A549 treated with AZD9567 at 1 μM for 4 hours (cell line): ENCODE measurements around the gene CAPN14. TPM values are rescaled to one million over a fixed set of nuclear protein-coding genes. Genes with fewer than 3 reads are reported as not detected.

Source experiments
- total RNA-seq: library from RNA; stranded (reverse); fragments of 200-300 nt; extraction: Qiagen RNA extraction; gene quantifications from 5 replicates; pipeline ENCODE4 v1.2.3, GENCODE V29; 2022; ENCODE audit not compliant: insufficient read depth

CAPN14 gene
- total RNA-seq = 0.02 to 0.03 TPM (median 0.02 TPM) in 4 of 5 replicates, not detected in the other

GRCh38 chr2:31217465-31218200 lies at the start of gene CAPN14:
TSS of gene CAPN14 (minus strand) at chr2:31217515. CDS start at chr2:31205447, 12,068 bp downstream.

GRCh38 chr2:31233741-31234682 lies 16.7 kb upstream of the CAPN14 start, which contains the start of gene EHD3:
TSS of gene EHD3 (plus strand) at chr2:31234152. CDS start at chr2:31234622, 470 bp downstream.

GRCh38 chr2:31138037-31138962 lies 79.0 kb downstream of the CAPN14 start, which contains the start of gene GALNT14:
TSS of gene GALNT14 (minus strand) at chr2:31138440. CDS start at chr2:31138086, 354 bp downstream.

Other genes starting within 250 kb of the CAPN14 start
- 42.6 to 52.5 TPM (median 43.7 TPM) in 5 replicates for gene GALNT14, start 79.1 kb downstream of the CAPN14 start, total RNA-seq
- 4.9 to 7.1 TPM (median 6.3 TPM) in 5 replicates for gene EHD3, start 16.6 kb upstream of the CAPN14 start, total RNA-seq
- gene XDH, start 197.2 kb upstream of the CAPN14 start, total RNA-seq = 0.33 to 1.3 TPM (median 0.90 TPM) in 5 replicates